GM23338 (cell line): ENCODE measurements around the gene KRT9.

Source experiments
- CTCF ChIP-seq, 2 experiments: fragments of 200-600 bp in 1 of 2; sonication (generic) in 1 of 2; conservative IDR thresholded peaks; 2 replicates each; pipeline versions ENCODE4 v1.5.1 to v1.6.1; 2016 to 2017; ENCODE audit warnings: antibody characterized with exemption in 2 of 2, low read depth in 2 of 2, mild to moderate bottlenecking in 2 of 2, moderate library complexity in 1 of 2
- EZH2 ChIP-seq: fragments of 200-600 bp; sonication (generic); IDR thresholded peaks from one replicate; pipeline ENCODE4 v1.8.0; 2017; ENCODE audit warnings: antibody characterized with exemption, mild to moderate bottlenecking, low read depth; ENCODE audit not compliant: unreplicated experiment
- POLR2AphosphoS5 ChIP-seq: IDR thresholded peaks from 2 replicates; pipeline ENCODE4 v1.6.1; 2016; ENCODE audit warnings: antibody characterized with exemption, low read depth
- TF ChIP-seq, protein P1 (sequence below): IDR thresholded peaks from one replicate; pipeline ENCODE4 v1.6.1; 2018; ENCODE audit warnings: antibody characterized with exemption; ENCODE audit not compliant: unreplicated experiment

DNA sequence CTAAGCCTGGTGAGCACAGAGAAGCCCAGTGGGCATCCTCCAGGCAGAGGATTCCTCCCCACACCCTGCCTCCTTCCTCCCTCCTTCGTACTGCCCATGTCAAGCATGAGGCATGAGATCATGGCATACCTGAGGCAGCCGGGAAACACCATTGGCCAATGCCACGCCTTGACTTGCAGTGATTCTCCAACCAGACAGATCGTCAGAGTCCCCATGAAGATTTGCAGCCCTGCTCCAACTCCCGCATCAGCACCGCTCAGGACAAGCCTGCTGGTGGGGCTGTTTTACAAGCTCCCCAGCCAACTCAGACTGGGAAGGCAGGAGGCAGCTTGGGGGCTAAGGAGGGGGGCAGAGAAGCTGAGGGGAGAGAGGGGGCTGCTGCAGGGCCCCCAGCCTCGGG, 43.6 kb upstream of the KRT9 start:
- TF ChIP-seq CTCF (conservative IDR thresholded peaks at IDR 0.05; ENCODE audit: low read depth in 2 of 2) (0 out of 4 replicates have a peak, but pooled peaks of 1 of the 2 experiments have one; percentile 20), EZH2 (no peak), POLR2AphosphoS5 (no peak)
- TF ChIP-seq, protein P1, sequence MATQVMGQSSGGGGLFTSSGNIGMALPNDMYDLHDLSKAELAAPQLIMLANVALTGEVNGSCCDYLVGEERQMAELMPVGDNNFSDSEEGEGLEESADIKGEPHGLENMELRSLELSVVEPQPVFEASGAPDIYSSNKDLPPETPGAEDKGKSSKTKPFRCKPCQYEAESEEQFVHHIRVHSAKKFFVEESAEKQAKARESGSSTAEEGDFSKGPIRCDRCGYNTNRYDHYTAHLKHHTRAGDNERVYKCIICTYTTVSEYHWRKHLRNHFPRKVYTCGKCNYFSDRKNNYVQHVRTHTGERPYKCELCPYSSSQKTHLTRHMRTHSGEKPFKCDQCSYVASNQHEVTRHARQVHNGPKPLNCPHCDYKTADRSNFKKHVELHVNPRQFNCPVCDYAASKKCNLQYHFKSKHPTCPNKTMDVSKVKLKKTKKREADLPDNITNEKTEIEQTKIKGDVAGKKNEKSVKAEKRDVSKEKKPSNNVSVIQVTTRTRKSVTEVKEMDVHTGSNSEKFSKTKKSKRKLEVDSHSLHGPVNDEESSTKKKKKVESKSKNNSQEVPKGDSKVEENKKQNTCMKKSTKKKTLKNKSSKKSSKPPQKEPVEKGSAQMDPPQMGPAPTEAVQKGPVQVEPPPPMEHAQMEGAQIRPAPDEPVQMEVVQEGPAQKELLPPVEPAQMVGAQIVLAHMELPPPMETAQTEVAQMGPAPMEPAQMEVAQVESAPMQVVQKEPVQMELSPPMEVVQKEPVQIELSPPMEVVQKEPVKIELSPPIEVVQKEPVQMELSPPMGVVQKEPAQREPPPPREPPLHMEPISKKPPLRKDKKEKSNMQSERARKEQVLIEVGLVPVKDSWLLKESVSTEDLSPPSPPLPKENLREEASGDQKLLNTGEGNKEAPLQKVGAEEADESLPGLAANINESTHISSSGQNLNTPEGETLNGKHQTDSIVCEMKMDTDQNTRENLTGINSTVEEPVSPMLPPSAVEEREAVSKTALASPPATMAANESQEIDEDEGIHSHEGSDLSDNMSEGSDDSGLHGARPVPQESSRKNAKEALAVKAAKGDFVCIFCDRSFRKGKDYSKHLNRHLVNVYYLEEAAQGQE, result no peak
